ENCODE data around the gene TAOK3.

The TAOK3 gene

DNA sequence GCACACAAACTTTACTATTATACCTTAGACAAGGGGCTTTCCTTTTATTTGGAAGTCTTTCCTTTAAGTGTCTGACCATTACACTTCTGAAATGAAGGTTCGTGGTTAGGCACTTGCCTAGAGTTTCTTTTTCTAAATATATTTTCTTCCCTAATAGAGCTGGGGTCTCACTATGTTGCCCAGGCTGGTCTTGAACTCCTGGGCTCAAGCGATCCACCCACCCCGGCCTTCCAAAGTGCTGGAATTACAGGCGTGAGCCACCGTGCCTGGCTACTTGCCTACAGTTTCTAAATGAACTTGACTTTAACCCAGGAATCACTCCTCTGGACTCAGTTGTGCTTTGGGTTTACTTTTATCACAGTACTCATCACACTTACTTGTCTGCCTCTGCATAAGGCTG lies 179.2 kb downstream of the TAOK3 start:
- no peaks in the 10 kb centered on the region for H3K9me3 Mint-ChIP-seq
- H3K36me3 Mint-ChIP-seq (ENCODE audit: insufficient read depth), result peaks cover 37% of the 10 kb centered on the region
- no peak for DNase-seq (ENCODE audit: low spot score in 2 of 2)
- peaks cover 6% of the 10 kb centered on the region for H3K4me1 Mint-ChIP-seq
- H3K27ac Mint-ChIP-seq (ENCODE audit: low read depth), result no peak overlapping the region
- H3K4me3 Mint-ChIP-seq, result no peak overlapping the region
- no peak for ATAC-seq (replicated peaks; ENCODE audit: extremely low read depth, poor library complexity, severe bottlenecking)
- no peaks in the 10 kb centered on the region for H3K27me3 Mint-ChIP-seq

DNA sequence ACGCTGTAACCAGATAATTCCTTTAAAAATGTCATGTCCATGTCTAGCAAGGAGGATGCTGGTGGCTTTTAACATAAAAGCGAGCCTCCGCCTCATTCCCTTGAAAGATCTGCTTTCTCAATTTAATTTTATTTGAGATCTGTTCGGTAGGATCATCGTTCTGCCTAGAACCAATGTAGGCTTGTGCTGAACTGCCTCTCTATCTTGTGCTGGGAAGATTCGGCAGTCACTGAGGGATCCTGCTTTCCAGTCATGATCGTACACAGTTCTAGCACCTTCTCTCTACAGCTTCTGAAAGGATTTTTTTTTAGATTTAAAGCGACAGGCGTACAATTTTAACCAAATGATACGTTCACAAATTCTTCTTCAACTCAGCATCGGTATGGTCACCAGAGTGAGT lies 182.4 kb downstream of the TAOK3 start:
- Mint-ChIP-seq H3K27me3 (no peaks in the 10 kb centered on the region), H3K4me3 (no peak overlapping the region), H3K4me1 (peaks cover 18% of the 10 kb centered on the region), H3K27ac (ENCODE audit: low read depth) (no peak overlapping the region), H3K9me3 (no peaks in the 10 kb centered on the region), H3K36me3 (ENCODE audit: insufficient read depth) (peaks cover 26% of the 10 kb centered on the region)
- no peak for ATAC-seq (replicated peaks; ENCODE audit: extremely low read depth, poor library complexity, severe bottlenecking)
- DNase-seq (ENCODE audit: low spot score in 2 of 2), result no peak

DNA sequence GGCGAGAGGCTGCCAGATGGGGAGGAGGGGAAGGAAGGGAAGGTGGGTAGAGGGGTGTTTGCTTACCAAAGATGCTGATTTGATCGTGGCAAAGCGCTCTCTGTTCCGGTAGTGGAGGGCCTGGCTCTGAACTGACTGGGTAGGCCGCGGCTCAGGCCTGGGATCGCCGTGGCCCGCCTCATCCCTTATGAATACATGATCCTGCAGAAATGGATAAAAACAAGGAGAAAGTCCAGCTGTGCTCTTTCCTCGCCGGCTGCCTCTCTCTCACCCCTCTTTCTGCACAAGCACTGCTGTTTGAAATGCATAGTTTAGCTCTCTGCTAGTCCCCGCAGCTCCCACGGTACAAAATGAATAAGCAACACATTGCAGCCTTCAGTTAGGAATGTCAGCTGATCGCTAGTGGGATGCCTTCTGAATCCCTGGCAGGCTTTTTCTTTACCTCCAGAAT lies 182.9 kb downstream of the TAOK3 start:
- Mint-ChIP-seq H3K4me1 (peaks cover 18% of the 10 kb centered on the region), H3K36me3 (ENCODE audit: insufficient read depth) (peaks cover 25% of the 10 kb centered on the region), H3K27me3 (no peaks in the 10 kb centered on the region), H3K27ac (ENCODE audit: low read depth) (no peak overlapping the region), H3K9me3 (no peaks in the 10 kb centered on the region), H3K4me3 (no peak overlapping the region)
- ATAC-seq (replicated peaks; ENCODE audit: extremely low read depth, poor library complexity, severe bottlenecking), result no peak
- no peak for DNase-seq (ENCODE audit: low spot score in 2 of 2)

DNA sequence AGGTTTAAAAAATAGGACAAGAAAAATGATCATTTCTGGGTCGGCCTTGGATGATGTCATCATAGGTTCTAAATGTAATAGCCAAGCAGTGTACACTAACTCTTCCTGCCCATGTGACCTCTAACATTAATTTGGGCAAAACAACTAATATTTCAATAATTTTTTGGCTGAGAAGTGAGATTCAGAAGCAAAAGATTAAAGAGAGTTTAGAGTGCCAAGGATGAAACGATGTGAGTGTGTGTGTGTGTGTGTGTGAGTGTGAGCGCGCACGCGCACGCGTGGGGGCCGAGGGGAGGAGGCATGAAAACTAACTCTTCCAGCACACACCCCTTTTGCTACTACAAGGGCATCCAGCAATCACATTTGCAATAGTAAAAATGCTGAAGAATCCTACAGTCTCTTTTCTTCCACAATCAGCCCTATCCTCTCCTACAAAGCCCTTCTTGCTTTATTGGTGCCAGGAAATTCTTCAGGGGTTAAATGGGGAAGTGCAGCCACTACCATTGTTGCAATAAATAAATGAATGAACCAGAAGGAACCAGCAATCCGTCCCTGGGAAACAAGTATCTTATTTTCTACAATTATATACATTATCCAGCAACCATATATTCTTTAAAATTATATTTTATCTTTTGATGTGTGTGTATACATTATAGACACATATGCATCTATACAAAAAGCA lies 183.9 kb downstream of the TAOK3 start:
- DNase-seq (ENCODE audit: low spot score in 2 of 2) (no peak), ATAC-seq (replicated peaks; ENCODE audit: extremely low read depth, poor library complexity, severe bottlenecking) (no peak)
- H3K27ac Mint-ChIP-seq (ENCODE audit: low read depth), result no peak overlapping the region
- no peaks in the 10 kb centered on the region for H3K27me3 Mint-ChIP-seq
- H3K4me3 Mint-ChIP-seq, result no peak overlapping the region
- peaks cover 18% of the 10 kb centered on the region for H3K4me1 Mint-ChIP-seq
- no peaks in the 10 kb centered on the region for H3K9me3 Mint-ChIP-seq
- H3K36me3 Mint-ChIP-seq (ENCODE audit: insufficient read depth), result peaks cover 19% of the 10 kb centered on the region

DNA sequence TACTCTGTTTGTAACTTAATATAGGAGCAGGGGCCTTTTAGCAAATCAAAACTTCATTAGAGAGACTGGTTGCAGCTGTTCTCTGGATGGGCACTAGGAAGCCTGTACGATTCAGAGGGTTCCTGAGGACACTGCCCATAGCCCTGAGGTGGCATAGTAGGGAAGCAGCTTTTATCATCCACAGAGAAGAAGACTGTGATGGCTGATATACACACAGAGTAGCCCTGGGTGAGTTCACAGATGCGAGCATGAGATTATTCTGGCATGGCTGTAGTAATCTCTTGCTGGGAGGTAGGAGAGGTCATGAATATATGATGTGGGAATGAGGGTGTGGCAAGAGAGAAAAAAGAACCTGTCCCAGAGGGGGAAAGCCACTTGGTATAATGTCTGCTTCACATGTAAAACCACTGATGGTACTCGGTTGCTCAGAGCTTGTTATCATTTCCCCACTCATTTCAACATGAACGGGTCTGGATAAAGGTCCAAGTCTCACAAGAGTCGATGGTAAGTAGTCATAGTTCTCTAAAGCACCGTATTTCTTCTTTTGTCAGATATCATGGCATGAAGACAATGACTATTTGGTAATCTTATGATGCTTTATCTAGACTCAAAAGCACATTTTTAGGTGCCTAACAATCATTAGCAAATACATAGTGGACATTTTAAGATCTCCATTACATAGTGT lies 184.8 kb downstream of the TAOK3 start:
- Mint-ChIP-seq H3K4me3 (no peak overlapping the region), H3K36me3 (ENCODE audit: insufficient read depth) (peaks cover 16% of the 10 kb centered on the region), H3K9me3 (no peaks in the 10 kb centered on the region), H3K27ac (ENCODE audit: low read depth) (no peak overlapping the region), H3K27me3 (no peaks in the 10 kb centered on the region), H3K4me1 (peaks cover 20% of the 10 kb centered on the region)
- DNase-seq (ENCODE audit: low spot score in 2 of 2), result no peak
- ATAC-seq (replicated peaks; ENCODE audit: extremely low read depth, poor library complexity, severe bottlenecking), result no peak

DNA sequence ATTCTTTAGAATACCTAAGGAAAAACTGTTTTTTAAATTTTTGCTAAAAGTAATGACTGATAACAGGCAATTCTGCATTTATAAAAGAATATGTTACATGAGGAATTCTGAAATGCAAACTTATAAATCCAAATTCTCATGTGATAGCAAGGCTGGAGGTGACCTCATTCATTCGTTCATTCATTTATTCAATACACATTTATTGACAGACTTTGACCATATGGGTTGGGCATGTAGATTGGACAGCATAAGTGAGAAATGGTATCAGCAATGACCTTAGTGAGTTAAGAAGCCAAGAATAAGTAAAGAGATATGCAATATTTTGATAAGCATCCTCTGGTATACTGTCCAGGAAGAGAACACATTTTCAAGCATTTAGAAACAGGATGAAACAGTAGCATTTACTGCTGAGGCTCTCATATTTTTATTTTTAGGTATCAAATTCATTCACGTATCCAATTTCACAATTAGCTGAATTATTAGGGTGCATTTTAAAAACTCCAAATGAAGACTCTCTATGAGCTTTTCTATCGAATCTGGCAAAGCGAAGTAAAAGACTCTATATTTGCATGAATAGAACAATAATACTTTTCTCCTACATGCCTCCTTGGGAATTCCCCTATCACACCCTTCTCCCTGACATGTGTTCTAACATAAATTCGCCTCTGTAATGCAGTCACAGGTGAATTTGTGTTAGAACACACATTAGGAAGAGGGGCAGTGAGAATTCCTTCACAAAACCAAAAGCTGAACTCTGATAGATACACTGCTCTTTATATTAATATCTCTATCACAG lies 186.9 kb downstream of the TAOK3 start:
- H3K36me3 Mint-ChIP-seq (ENCODE audit: insufficient read depth), result peaks cover 29% of the 10 kb centered on the region
- H3K27ac Mint-ChIP-seq (ENCODE audit: low read depth), result peak overlapping the region; percentile 25
- DNase-seq (ENCODE audit: low spot score in 2 of 2) (no peak), ATAC-seq (replicated peaks; ENCODE audit: extremely low read depth, poor library complexity, severe bottlenecking) (no peak)
- H3K4me1 Mint-ChIP-seq, result peaks cover 35% of the 10 kb centered on the region
- H3K9me3 Mint-ChIP-seq, result no peaks in the 10 kb centered on the region
- H3K27me3 Mint-ChIP-seq, result no peaks in the 10 kb centered on the region
- H3K4me3 Mint-ChIP-seq, result no peak overlapping the region

DNA sequence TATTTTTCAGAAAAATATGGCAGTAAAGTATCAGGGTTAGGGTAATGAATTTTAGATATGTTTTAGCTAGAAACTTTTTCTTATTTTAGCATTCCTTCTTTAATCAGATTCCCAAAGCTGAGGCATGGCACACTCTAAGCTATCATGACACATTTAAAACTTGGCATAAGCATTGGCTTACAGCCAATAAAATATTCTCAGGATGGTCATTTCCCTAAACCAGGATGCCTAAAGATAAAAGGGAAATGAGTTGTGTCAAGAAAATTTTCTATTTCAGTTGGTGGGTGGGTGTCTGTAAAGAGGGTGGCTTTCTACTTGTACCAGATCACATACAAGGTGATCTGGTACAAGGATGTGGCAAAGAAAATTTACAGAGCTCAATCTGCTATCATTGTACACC lies 189.0 kb downstream of the TAOK3 start:
- Mint-ChIP-seq H3K27me3 (no peaks in the 10 kb centered on the region), H3K4me3 (no peak overlapping the region), H3K27ac (ENCODE audit: low read depth) (peak overlapping the region; percentile 52), H3K4me1 (peaks cover 35% of the 10 kb centered on the region), H3K9me3 (no peaks in the 10 kb centered on the region), H3K36me3 (ENCODE audit: insufficient read depth) (peaks cover 39% of the 10 kb centered on the region)
- no peak for DNase-seq (ENCODE audit: low spot score in 2 of 2)
- no peak for ATAC-seq (replicated peaks; ENCODE audit: extremely low read depth, poor library complexity, severe bottlenecking)

DNA sequence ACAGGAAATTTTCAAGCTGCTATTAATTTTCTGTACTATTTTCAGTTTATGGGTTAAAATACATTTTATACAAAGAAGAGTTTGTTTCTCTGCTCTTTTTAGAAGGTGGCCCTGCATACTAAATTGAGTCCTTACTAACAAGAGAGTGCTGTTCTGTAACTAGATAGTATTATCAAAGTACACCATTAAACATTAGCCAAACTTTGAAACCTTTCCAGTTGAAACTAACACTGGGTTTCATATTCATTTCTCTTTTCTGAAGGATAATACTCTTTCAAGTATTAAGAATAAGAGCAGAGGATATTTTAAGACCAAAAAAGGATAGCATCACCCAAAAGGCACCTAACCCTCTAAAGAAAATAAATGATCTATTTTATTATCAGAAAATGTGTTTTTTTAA lies 189.6 kb downstream of the TAOK3 start:
- peak overlapping the region; percentile 52 for H3K27ac Mint-ChIP-seq (ENCODE audit: low read depth)
- ATAC-seq (replicated peaks; ENCODE audit: extremely low read depth, poor library complexity, severe bottlenecking), result no peak
- H3K9me3 Mint-ChIP-seq, result no peaks in the 10 kb centered on the region
- DNase-seq (ENCODE audit: low spot score in 2 of 2), result no peak
- peaks cover 42% of the 10 kb centered on the region for H3K36me3 Mint-ChIP-seq (ENCODE audit: insufficient read depth)
- peaks cover 35% of the 10 kb centered on the region for H3K4me1 Mint-ChIP-seq
- H3K4me3 Mint-ChIP-seq, result no peak overlapping the region
- no peaks in the 10 kb centered on the region for H3K27me3 Mint-ChIP-seq

DNA sequence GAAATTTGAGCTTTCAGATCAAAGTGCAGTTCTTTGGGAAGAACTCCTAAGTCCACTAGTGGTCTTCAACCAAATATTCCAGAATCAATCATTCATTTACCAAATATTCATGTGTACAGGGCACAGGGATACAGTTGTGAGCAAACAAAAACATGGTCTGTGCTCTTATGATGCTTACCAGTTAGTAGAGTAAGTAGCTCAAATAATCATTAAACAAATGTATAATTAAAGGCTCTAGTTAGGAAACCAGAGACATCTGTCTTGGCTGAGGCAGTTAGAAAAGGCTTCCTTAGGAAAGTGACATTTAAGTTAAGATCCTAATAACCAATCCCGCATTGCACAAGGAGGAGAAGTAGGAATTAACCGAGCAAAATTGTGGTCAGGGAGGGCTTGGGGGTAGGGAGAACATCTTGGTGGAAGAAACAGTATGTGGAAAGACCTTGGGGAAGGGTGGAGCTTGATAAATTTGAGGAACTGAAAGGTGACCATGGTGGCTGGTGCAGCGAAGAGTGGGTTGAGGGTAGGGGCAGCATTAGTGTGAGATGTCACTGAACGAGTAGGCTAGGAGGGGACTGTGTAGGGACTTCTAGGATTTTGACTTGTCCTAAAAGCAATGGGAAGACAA lies 196.8 kb downstream of the TAOK3 start:
- Mint-ChIP-seq H3K9me3 (no peaks in the 10 kb centered on the region), H3K27ac (ENCODE audit: low read depth) (no peak overlapping the region), H3K4me1 (no peaks in the 10 kb centered on the region), H3K4me3 (no peak overlapping the region), H3K27me3 (no peaks in the 10 kb centered on the region), H3K36me3 (ENCODE audit: insufficient read depth) (peaks cover 81% of the 10 kb centered on the region)
- DNase-seq (ENCODE audit: low spot score in 2 of 2), result no peak
- no peak for ATAC-seq (replicated peaks; ENCODE audit: extremely low read depth, poor library complexity, severe bottlenecking)

DNA sequence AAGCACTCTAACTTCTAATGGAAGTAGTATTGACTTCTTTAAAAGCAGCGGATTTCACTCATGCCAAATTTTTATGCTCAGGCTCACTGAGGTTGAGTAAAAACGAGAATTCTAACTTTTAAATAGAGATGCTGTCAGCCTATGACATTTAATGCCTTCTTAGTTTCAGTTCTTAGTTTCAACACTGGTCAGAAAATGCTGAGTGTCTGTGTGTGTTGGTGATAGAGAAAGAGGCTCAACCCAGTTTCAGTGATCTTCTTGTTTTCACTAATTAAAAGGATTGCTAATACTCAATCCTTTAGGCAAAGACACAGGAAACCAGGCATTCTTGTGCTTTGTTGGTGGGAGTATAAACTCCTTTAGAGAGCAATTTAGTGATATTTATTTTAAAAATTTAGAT lies 205.8 kb downstream of the TAOK3 start:
- H3K4me1 Mint-ChIP-seq, result peaks cover 6% of the 10 kb centered on the region
- no peak overlapping the region for H3K4me3 Mint-ChIP-seq
- peak overlapping the region; percentile 4 for H3K27ac Mint-ChIP-seq (ENCODE audit: low read depth)
- H3K36me3 Mint-ChIP-seq (ENCODE audit: insufficient read depth), result peaks cover 48% of the 10 kb centered on the region
- no peak for ATAC-seq (replicated peaks; ENCODE audit: extremely low read depth, poor library complexity, severe bottlenecking)
- no peaks in the 10 kb centered on the region for H3K27me3 Mint-ChIP-seq
- DNase-seq (ENCODE audit: low spot score in 2 of 2), result no peak
- H3K9me3 Mint-ChIP-seq, result no peaks in the 10 kb centered on the region

DNA sequence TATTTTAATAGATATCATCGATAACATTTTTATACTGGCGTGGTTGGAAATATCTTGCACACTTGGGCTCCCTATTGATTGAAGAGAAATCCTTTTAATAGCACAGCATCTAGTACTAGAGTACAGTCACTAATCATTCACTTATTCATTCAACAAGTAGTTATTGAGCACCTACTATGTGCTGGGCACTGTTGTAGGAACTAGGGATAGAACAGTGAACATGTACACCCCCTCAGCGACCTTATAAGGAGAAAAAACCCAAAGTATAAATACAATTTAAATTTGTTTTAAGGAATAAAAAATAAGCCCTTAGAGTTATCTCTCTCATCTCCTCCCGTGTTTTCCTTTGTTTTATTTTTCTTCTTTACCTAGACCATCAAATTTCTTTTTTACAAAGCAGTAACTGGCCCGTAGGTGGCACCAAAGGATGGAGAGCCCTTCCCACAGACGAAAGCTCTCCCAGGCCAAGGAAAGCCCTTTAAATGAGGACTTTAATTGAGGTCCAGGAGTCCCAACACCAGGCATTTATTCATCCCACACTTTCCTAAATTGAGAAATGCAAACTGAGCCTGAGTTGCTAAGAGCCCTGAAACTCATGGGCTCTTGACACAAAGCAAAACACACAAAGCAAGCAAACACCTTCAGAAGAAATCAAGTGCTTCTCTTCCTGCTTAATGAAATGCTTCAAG lies 207.8 kb downstream of the TAOK3 start:
- H3K36me3 Mint-ChIP-seq (ENCODE audit: insufficient read depth), result peaks cover 39% of the 10 kb centered on the region
- no peak overlapping the region for H3K4me3 Mint-ChIP-seq
- H3K9me3 Mint-ChIP-seq, result no peaks in the 10 kb centered on the region

DNA sequence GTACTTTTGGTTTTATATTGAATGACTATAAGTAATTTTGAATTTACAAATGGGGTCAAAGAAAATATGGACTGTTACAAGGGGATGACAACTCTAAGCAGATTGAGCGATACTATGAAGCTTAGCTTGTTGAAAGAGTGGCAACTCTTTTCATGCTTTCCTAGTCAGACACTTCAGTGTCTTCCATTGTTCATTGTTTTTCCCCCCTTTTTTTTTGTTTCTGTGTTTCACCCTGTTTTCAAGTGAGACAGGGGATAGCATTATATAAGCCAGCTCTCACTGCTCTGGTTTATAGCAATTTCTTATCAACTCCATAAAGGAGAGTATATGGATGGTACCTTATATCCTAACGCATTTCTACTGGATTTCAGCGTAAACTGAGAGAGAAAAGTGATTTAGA lies 212.2 kb downstream of the TAOK3 start:
- ATAC-seq (replicated peaks; ENCODE audit: extremely low read depth, poor library complexity, severe bottlenecking) (no peak), DNase-seq (ENCODE audit: low spot score in 2 of 2) (no peak)
- no peaks in the 10 kb centered on the region for H3K9me3 Mint-ChIP-seq
- no peak overlapping the region for H3K27ac Mint-ChIP-seq (ENCODE audit: low read depth)
- H3K4me1 Mint-ChIP-seq, result peaks cover 6% of the 10 kb centered on the region
- H3K27me3 Mint-ChIP-seq, result no peaks in the 10 kb centered on the region
- H3K4me3 Mint-ChIP-seq, result no peak overlapping the region
- peaks cover 19% of the 10 kb centered on the region for H3K36me3 Mint-ChIP-seq (ENCODE audit: insufficient read depth)

More for the DNA sequence above, 207.8 kb downstream of the TAOK3 start:
- H3K4me1 Mint-ChIP-seq, result peaks cover 6% of the 10 kb centered on the region
- DNase-seq (ENCODE audit: low spot score in 2 of 2), result no peak
- no peak overlapping the region for H3K27ac Mint-ChIP-seq (ENCODE audit: low read depth)
- ATAC-seq (replicated peaks; ENCODE audit: extremely low read depth, poor library complexity, severe bottlenecking), result no peak
- no peaks in the 10 kb centered on the region for H3K27me3 Mint-ChIP-seq
